CD8-positive, alpha-beta memory T cell (primary cell): Measurements from ENCODE around the gene SPRR4. TPM values are rescaled to one million over a fixed set of nuclear protein-coding genes. Genes with fewer than 3 reads are reported as not detected.

Experiments used
- CTCF ChIA-PET: fragments of 350-600 bp; sonication (Branson Sonifier 250); formaldehyde crosslinking; loops from one replicate; lab custom pipeline; 2021; ENCODE audit warnings: antibody characterized with exemption; lab: Charles Lee
- POLR2A ChIA-PET: fragments of 350-600 bp; sonication (Branson Sonifier 250); formaldehyde crosslinking; loops from one replicate; lab custom pipeline; 2021; ENCODE audit warnings: antibody characterized with exemption; lab: Charles Lee
- DNase-seq, 5 donors: peaks; one replicate each; pipeline versions ENCODE4 v3.0.0 to v3.0.0-alpha.2; 2020 to 2022; ENCODE audit warnings: mixed read lengths in 1 of 5
- H3K27ac ChIP-seq: one replicate; pipeline ENCODE4 v1.7.0; 2013; ENCODE audit warnings: low read depth, mild to moderate bottlenecking, low read length, moderate library complexity
- H3K27me3 ChIP-seq: 2 replicates; pipeline ENCODE4 v1.7.0; 2013; ENCODE audit warnings: low read length, mild to moderate bottlenecking; ENCODE audit not compliant: insufficient read depth, poor library complexity, severe bottlenecking
- H3K36me3 ChIP-seq: 2 replicates; pipeline ENCODE4 v1.7.0; 2013; ENCODE audit warnings: mild to moderate bottlenecking, low read length, moderate library complexity; ENCODE audit not compliant: insufficient read depth
- H3K4me1 ChIP-seq: 2 replicates; pipeline ENCODE4 v1.7.0; 2013; ENCODE audit warnings: mild to moderate bottlenecking, low read length, moderate library complexity; ENCODE audit not compliant: insufficient read depth
- H3K4me3 ChIP-seq: 2 replicates; pipeline ENCODE4 v1.7.0; 2013; ENCODE audit warnings: mild to moderate bottlenecking, low read length
- H3K9me3 ChIP-seq: 2 replicates; pipeline ENCODE4 v1.7.0; 2013; ENCODE audit warnings: mild to moderate bottlenecking, low read length
- H3K27ac Mint-ChIP-seq, 8 donors: one replicate each; pipeline ENCODE4 v1.8.0; 2020 to 2021; ENCODE audit warnings: mixed read lengths in 8 of 8, mild to moderate bottlenecking in 6 of 8, inconsistent platforms in 3 of 8, moderate library complexity in 3 of 8
- H3K27me3 Mint-ChIP-seq, 2 donors: one replicate each; pipeline ENCODE4 v1.8.0; 2020 to 2021; ENCODE audit warnings: mixed read lengths in 2 of 2, mild to moderate bottlenecking in 1 of 2, moderate library complexity in 1 of 2
- H3K36me3 Mint-ChIP-seq, 3 donors: one replicate each; pipeline ENCODE4 v1.8.0; 2020 to 2021; ENCODE audit warnings: mixed read lengths in 3 of 3, inconsistent platforms in 1 of 3, mild to moderate bottlenecking in 1 of 3
- H3K4me1 Mint-ChIP-seq, 3 donors: one replicate each; pipeline ENCODE4 v1.8.0; 2020 to 2021; ENCODE audit warnings: mixed read lengths in 3 of 3, inconsistent platforms in 1 of 3, mild to moderate bottlenecking in 1 of 3
- H3K4me3 Mint-ChIP-seq, 7 donors: one replicate each; pipeline ENCODE4 v1.8.0; 2020 to 2021; ENCODE audit warnings: mixed read lengths in 7 of 7, mild to moderate bottlenecking in 6 of 7, moderate library complexity in 4 of 7, inconsistent platforms in 2 of 7
- H3K9me3 Mint-ChIP-seq, 5 donors: one replicate each; pipeline ENCODE4 v1.8.0; 2020 to 2022; ENCODE audit warnings: mixed read lengths in 5 of 5, mild to moderate bottlenecking in 3 of 5, moderate library complexity in 2 of 5, inconsistent platforms in 1 of 5
- polyA plus RNA-seq: library from polyadenylated mRNA; unstranded; fragments of 300-500 nt; fragmentation: Illumina TruSeq; gene quantifications from one replicate; pipeline ENCODE4 v1.2.3, GENCODE V29; 2021
- total RNA-seq, 2 experiments: library from RNA; stranded (reverse); gene quantifications; one replicate each; pipeline ENCODE4 v1.2.3, GENCODE V29; 2021

The SPRR4 gene
- total and polyA plus RNA-seq, 3 experiments from 2014 or later, result not detected

DNA sequence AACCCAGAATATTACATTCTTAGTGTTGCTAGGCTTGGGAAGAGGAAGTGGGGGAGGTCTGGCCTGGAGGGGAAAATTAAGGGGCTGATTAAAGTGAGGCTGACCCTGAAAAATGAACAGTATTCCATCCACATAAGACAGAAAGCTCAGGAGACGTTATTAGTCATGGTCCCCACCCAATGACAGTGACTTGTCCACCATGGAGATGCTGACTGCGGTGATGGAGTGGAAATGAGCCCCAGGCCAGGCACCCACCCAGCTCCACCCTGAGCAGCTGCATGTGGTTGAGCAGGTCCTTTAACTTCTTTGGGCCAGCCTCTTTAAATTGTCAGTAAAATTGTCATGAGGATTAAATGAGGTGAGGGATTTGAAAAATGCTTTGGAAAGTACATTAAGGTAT is 1.4 kb upstream of the SPRR4 start:
- H3K9me3 ChIP-seq, result no peaks in the 10 kb centered on the region
- H3K27ac Mint-ChIP-seq, result no peak overlapping the region
- H3K36me3 Mint-ChIP-seq, result no peaks in the 10 kb centered on the region
- H3K4me3 ChIP-seq, result no peak overlapping the region
- DNase-seq, result no peak
- peaks cover 5 to 45% of the 10 kb centered on the region in 2 donors for H3K27me3 Mint-ChIP-seq
- H3K27ac ChIP-seq, result no peak overlapping the region
- H3K4me1 ChIP-seq, result no peaks in the 10 kb centered on the region
- CTCF ChIA-PET, result no interaction called here
- H3K9me3 Mint-ChIP-seq, result no peaks in the 10 kb centered on the region
- no peaks in the 10 kb centered on the region for H3K27me3 ChIP-seq
- no peak overlapping the region for H3K4me3 Mint-ChIP-seq
- no peaks in the 10 kb centered on the region for H3K4me1 Mint-ChIP-seq
- no peaks in the 10 kb centered on the region for H3K36me3 ChIP-seq
- POLR2A ChIA-PET, result no interaction called here

DNA sequence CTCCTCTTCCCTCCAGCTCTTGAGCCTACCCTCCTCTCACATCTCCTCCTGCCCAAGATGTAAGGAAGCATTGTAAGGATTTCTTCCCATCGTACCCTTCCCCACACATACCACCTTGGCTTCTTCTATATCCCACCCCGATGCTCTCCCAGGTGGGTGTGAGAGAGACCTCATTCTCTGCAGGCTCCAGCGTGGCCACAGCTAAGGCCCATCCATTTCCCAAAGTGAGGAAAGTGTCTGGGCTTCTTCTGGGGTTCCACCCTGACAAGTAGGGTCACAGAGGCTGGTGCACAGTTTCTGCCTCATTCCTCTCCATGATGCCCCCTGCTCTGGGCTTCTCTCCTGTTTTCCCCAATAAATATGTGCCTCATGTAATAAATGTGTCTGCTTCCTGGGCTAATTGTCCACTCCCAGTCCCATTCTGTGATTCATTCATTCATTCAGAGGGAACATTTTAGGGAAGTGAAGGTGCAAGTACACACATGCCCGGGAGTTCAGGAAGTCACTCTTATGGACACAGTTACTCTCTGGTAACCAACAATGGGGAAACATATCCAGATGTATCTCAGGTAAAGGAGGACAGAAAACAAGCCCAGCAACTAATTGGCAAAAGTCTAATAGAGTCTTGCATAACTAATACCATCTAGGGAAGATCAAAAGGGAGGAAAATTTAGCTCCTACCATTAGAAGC is 1.9 kb downstream of the SPRR4 start:
- no peaks in the 10 kb centered on the region for H3K4me1 ChIP-seq
- H3K27ac Mint-ChIP-seq, result peak overlapping the region in 1 of 8 donors; percentile 50
- peaks cover 3% of the 10 kb centered on the region for H3K27me3 ChIP-seq
- no peaks in the 10 kb centered on the region for H3K36me3 ChIP-seq
- no peak for DNase-seq
- no peaks in the 10 kb centered on the region for H3K4me1 Mint-ChIP-seq
- no peaks in the 10 kb centered on the region for H3K36me3 Mint-ChIP-seq
- no peak overlapping the region for H3K27ac ChIP-seq
- H3K27me3 Mint-ChIP-seq, result peaks cover 5 to 36% of the 10 kb centered on the region in 2 donors
- H3K9me3 ChIP-seq, result no peaks in the 10 kb centered on the region
- H3K4me3 Mint-ChIP-seq, result no peak overlapping the region
- ChIA-PET POLR2A (no interaction called here), CTCF (no interaction called here)
- no peaks in the 10 kb centered on the region for H3K9me3 Mint-ChIP-seq
- H3K4me3 ChIP-seq, result no peak overlapping the region

DNA sequence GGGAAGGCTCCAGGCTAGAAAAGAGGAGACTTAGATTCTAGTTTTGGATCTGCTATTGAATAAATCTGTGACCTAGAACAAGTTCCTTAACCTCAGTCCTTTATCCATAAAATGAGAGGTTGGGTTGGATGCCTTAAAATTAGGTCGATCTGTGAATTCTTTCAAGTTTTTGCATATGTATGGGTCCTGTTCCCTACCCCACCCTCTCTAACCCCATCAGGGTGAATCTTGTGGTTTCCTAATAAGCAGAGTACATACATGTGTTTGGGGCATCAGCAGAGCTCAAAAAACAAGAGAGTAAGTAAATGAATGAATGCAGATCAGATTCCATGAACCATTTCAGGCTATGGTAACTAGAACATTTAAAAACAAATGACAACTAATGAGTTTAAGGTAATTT is 6.2 kb downstream of the SPRR4 start:
- POLR2A ChIA-PET, result no interaction called here
- H3K27me3 Mint-ChIP-seq, result peaks cover 15 to 44% of the 10 kb centered on the region in 2 donors

DNA sequence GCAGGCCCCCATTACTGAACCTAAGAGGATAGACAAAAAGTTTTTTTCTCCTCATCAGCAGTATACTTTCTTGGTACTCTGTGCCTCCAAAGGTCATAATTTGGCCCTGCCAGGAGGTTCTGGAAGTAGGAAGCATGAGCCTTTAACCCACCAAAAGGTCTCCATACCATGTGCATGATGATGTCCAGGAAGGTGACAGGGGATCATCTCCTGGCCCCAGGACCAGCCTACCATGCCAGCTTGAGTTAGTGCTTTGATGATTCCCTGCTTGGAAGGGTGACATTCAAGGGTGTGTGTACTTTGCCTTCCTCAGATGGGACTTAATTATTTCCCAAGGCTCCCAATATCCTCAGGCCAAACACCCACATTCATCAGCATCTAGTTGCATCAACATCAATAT is 7.2 kb downstream of the SPRR4 start:
- Mint-ChIP-seq H3K36me3 (no peaks in the 10 kb centered on the region), H3K9me3 (no peaks in the 10 kb centered on the region), H3K27ac (no peak overlapping the region), H3K4me3 (no peak overlapping the region), H3K27me3 (peaks cover 16 to 46% of the 10 kb centered on the region in 2 donors), H3K4me1 (no peaks in the 10 kb centered on the region)
- Histone ChIP-seq H3K27ac (no peak overlapping the region), H3K9me3 (no peaks in the 10 kb centered on the region), H3K4me1 (no peaks in the 10 kb centered on the region), H3K36me3 (no peaks in the 10 kb centered on the region), H3K4me3 (no peak overlapping the region), H3K27me3 (peaks cover 4% of the 10 kb centered on the region)
- DNase-seq, result no peak
- ChIA-PET POLR2A (no interaction called here), CTCF (no interaction called here)

More for the DNA sequence above, 6.2 kb downstream of the SPRR4 start:
- H3K4me1 ChIP-seq, result no peaks in the 10 kb centered on the region
- Mint-ChIP-seq H3K9me3 (no peaks in the 10 kb centered on the region), H3K4me1 (no peaks in the 10 kb centered on the region), H3K36me3 (no peaks in the 10 kb centered on the region), H3K4me3 (no peak overlapping the region), H3K27ac (no peak overlapping the region)
- no peak overlapping the region for H3K4me3 ChIP-seq
- DNase-seq, result no peak
- no peaks in the 10 kb centered on the region for H3K36me3 ChIP-seq
- CTCF ChIA-PET, result no interaction called here
- no peaks in the 10 kb centered on the region for H3K9me3 ChIP-seq
- peaks cover 4% of the 10 kb centered on the region for H3K27me3 ChIP-seq
- H3K27ac ChIP-seq, result no peak overlapping the region

DNA sequence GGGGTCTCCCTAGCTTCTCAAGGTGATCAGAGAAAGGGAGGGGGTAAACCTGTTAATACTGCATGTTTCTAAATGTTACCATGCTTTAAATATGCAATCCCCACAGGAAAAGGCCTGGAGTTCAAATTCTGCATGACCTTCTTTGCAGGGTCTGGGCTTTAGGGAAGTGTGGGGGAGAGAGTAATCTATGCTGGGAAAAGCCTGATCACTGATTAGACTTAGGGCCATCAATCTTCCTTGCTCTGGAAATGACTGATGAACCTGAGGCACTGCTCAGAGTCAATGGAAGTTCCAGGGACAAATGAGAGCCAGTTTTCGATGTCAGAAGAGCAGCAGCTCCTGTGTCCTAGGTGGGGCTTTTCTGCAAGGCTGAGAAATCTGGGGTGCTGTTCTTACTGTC is 10.2 kb downstream of the SPRR4 start:
- H3K4me3 ChIP-seq, result no peak overlapping the region
- no peak overlapping the region for H3K27ac ChIP-seq
- Mint-ChIP-seq H3K9me3 (peaks cover 0 to 2% (median 0%) of the 10 kb centered on the region in 5 donors), H3K27ac (no peak overlapping the region), H3K27me3 (peaks cover 14 to 46% of the 10 kb centered on the region in 2 donors), H3K4me1 (no peaks in the 10 kb centered on the region), H3K36me3 (no peaks in the 10 kb centered on the region), H3K4me3 (no peak overlapping the region)
- DNase-seq, result no peak
- POLR2A ChIA-PET, result no interaction called here
- CTCF ChIA-PET, result no interaction called here
- H3K4me1 ChIP-seq, result no peaks in the 10 kb centered on the region
- H3K27me3 ChIP-seq, result peaks cover 4% of the 10 kb centered on the region
- no peaks in the 10 kb centered on the region for H3K9me3 ChIP-seq
- no peaks in the 10 kb centered on the region for H3K36me3 ChIP-seq

DNA sequence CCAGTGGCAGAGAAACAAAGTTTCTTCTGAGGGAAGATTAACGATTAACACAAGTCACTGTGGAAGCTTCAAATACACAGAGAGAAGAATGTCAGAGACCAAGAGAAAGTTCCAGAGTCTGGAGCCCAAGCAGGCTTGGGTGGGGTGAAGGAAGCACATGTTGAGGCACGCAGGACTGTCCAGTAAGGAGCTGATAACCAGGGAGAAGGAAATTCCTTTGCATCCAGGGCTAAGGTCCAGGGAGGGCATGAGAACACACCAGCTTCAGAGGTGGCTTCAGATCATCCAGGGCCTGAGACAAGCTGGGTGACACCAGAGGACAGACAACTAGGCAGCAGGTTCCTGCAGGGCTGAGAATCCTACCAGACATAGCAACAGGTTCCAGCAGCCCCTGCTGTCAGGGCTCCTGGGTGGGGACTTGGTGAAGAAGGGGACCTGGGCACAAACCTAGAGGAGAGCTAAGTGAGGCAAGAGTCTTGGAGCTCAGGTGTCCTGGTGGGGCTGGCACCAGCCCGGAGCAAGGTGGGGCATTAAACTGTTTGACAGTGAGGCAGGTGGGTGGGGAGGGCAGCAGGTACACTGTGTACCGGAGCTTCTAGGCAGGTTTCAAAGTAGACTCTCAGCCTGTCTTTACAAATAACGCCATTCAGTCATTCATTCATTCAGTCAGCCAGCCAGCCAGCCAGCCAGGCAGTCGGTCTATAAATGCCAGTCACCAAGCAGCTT is 10.9 kb downstream of the SPRR4 start:
- ChIA-PET POLR2A (no interaction called here), CTCF (no interaction called here)
- Histone ChIP-seq H3K4me3 (no peak overlapping the region), H3K9me3 (no peaks in the 10 kb centered on the region), H3K4me1 (no peaks in the 10 kb centered on the region), H3K27me3 (peaks cover 6% of the 10 kb centered on the region), H3K36me3 (no peaks in the 10 kb centered on the region), H3K27ac (no peak overlapping the region)
- H3K4me1 Mint-ChIP-seq, result no peaks in the 10 kb centered on the region
- DNase-seq, result no peak
- no peak overlapping the region for H3K27ac Mint-ChIP-seq
- no peaks in the 10 kb centered on the region for H3K36me3 Mint-ChIP-seq
- H3K4me3 Mint-ChIP-seq, result no peak overlapping the region
- peaks cover 0 to 3% (median 0%) of the 10 kb centered on the region in 5 donors for H3K9me3 Mint-ChIP-seq
- H3K27me3 Mint-ChIP-seq, result peaks cover 14 to 49% of the 10 kb centered on the region in 2 donors

DNA sequence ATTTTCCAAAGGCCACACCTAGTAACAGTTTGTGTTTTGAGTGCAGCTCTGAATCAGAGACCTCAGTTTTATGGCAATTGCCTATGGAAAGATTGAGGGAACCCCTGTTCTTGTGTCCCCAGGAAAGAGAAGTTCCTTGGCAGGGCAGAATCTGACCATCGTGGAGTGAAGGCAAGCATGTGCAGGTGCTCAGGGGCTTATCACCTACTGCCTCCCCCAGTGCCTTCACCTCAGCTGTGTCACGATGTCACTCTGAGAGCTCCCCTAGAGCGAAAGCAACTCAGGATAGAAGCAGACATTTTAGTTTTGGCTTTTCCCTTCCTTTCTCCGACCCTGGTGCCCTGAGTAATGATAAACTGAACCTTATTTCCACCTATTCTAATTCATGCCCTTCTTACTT is 11.6 kb downstream of the SPRR4 start:
- no peaks in the 10 kb centered on the region for H3K36me3 ChIP-seq
- Mint-ChIP-seq H3K27me3 (peaks cover 14 to 52% of the 10 kb centered on the region in 2 donors), H3K36me3 (no peaks in the 10 kb centered on the region), H3K9me3 (peaks cover 0 to 4% (median 0%) of the 10 kb centered on the region in 5 donors), H3K27ac (no peak overlapping the region), H3K4me1 (no peaks in the 10 kb centered on the region), H3K4me3 (no peak overlapping the region)
- ChIA-PET POLR2A (no interaction called here), CTCF (no interaction called here)
- no peaks in the 10 kb centered on the region for H3K4me1 ChIP-seq
- H3K4me3 ChIP-seq, result no peak overlapping the region
- H3K9me3 ChIP-seq, result no peaks in the 10 kb centered on the region
- no peak for DNase-seq
- peaks cover 8% of the 10 kb centered on the region for H3K27me3 ChIP-seq
- no peak overlapping the region for H3K27ac ChIP-seq

DNA sequence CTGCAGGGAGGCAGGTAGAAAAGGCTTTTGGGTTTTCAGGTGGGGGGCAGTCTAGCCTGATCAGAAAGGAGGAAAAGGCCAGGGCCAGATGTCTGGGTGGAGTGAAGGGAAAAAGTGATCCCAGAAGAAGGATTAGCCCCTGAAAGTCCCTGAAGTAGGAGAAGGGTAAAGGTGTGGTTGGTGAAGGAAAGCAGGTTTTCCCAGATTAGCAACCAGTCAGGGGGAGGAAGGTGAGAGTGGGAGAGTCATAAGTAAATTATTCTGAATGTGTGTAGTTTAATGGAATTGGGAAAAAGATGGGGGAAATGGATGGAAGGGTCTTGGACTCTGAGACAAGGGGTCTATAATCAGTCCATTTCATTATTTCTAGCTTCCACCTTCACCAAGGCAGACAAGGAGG is 12.8 kb downstream of the SPRR4 start:
- ChIA-PET CTCF (no interaction called here), POLR2A (no interaction called here)
- peaks cover 14 to 55% of the 10 kb centered on the region in 2 donors for H3K27me3 Mint-ChIP-seq
- Histone ChIP-seq H3K9me3 (no peaks in the 10 kb centered on the region), H3K4me1 (no peaks in the 10 kb centered on the region), H3K4me3 (no peak overlapping the region), H3K36me3 (no peaks in the 10 kb centered on the region), H3K27me3 (peaks cover 4% of the 10 kb centered on the region), H3K27ac (no peak overlapping the region)
- H3K4me1 Mint-ChIP-seq, result no peaks in the 10 kb centered on the region
- H3K9me3 Mint-ChIP-seq, result peaks cover 0 to 4% (median 0%) of the 10 kb centered on the region in 5 donors
- no peaks in the 10 kb centered on the region for H3K36me3 Mint-ChIP-seq
- DNase-seq, result no peak
- H3K4me3 Mint-ChIP-seq, result no peak overlapping the region
- peak overlapping the region in 1 of 8 donors; percentile 9 for H3K27ac Mint-ChIP-seq
